ENCODE results near the gene TNFSF18. TPM values are rescaled to one million over a fixed set of nuclear protein-coding genes. Genes with fewer than 3 reads are reported as not detected.

The TNFSF18 gene
- total and polyA plus RNA-seq, 10 of the 15 experiments (the other 5 are each of a cell fraction or from before 2014, with no cell fraction given), result not detected

DNA sequence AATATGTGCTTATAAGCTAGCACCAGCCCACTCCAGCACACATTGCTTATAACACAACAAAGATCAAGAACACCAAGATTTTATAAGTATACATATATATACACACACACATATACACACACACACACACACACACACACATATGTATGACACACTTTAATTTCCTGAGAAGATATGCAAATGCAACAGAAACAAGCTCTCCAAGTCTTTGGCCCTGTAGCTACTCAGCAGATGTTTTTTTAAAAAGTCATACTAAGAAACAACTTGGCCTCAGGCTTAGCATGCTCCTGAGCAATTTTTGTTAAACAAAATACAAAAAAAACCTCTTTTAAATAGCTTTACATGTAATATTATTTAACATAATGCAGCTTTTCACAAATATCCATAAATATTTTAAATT is 11.1 kb downstream of the TNFSF18 start:
- CTCF ChIA-PET, result interaction anchor here (1.2 to 1.9 kb wide), 3 partner anchors 11 to 163 kb away, joined by 3 to 5 read pairs (median 4); partner anchors contain the start of gene TNFSF18
- intact Hi-C loops (cut with micrococcal nuclease; ENCODE audit: unreplicated experiment) (no loop called here), in situ Hi-C loops (cut with MboI) (no loop called here)
- no TSS peak for BruUV-seq (replicated peaks)
- TF ChIP-seq, protein P1, sequence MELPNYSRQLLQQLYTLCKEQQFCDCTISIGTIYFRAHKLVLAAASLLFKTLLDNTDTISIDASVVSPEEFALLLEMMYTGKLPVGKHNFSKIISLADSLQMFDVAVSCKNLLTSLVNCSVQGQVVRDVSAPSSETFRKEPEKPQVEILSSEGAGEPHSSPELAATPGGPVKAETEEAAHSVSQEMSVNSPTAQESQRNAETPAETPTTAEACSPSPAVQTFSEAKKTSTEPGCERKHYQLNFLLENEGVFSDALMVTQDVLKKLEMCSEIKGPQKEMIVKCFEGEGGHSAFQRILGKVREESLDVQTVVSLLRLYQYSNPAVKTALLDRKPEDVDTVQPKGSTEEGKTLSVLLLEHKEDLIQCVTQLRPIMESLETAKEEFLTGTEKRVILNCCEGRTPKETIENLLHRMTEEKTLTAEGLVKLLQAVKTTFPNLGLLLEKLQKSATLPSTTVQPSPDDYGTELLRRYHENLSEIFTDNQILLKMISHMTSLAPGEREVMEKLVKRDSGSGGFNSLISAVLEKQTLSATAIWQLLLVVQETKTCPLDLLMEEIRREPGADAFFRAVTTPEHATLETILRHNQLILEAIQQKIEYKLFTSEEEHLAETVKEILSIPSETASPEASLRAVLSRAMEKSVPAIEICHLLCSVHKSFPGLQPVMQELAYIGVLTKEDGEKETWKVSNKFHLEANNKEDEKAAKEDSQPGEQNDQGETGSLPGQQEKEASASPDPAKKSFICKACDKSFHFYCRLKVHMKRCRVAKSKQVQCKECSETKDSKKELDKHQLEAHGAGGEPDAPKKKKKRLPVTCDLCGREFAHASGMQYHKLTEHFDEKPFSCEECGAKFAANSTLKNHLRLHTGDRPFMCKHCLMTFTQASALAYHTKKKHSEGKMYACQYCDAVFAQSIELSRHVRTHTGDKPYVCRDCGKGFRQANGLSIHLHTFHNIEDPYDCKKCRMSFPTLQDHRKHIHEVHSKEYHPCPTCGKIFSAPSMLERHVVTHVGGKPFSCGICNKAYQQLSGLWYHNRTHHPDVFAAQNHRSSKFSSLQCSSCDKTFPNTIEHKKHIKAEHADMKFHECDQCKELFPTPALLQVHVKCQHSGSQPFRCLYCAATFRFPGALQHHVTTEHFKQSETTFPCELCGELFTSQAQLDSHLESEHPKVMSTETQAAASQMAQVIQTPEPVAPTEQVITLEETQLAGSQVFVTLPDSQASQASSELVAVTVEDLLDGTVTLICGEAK (IDR thresholded peaks at IDR 0.05; ENCODE audit: borderline replicate concordance), result no peak
- TF ChIP-seq SMC3 (IDR thresholded peaks at IDR 0.05; ENCODE audit: borderline replicate concordance, low read length) (no peak), YY1 (IDR thresholded peaks at IDR 0.05; ENCODE audit: low read depth, low read length) (no peak), ATF7 (IDR thresholded peaks at IDR 0.05; ENCODE audit: low read depth) (no peak)
- TF ChIP-seq, protein P2, sequence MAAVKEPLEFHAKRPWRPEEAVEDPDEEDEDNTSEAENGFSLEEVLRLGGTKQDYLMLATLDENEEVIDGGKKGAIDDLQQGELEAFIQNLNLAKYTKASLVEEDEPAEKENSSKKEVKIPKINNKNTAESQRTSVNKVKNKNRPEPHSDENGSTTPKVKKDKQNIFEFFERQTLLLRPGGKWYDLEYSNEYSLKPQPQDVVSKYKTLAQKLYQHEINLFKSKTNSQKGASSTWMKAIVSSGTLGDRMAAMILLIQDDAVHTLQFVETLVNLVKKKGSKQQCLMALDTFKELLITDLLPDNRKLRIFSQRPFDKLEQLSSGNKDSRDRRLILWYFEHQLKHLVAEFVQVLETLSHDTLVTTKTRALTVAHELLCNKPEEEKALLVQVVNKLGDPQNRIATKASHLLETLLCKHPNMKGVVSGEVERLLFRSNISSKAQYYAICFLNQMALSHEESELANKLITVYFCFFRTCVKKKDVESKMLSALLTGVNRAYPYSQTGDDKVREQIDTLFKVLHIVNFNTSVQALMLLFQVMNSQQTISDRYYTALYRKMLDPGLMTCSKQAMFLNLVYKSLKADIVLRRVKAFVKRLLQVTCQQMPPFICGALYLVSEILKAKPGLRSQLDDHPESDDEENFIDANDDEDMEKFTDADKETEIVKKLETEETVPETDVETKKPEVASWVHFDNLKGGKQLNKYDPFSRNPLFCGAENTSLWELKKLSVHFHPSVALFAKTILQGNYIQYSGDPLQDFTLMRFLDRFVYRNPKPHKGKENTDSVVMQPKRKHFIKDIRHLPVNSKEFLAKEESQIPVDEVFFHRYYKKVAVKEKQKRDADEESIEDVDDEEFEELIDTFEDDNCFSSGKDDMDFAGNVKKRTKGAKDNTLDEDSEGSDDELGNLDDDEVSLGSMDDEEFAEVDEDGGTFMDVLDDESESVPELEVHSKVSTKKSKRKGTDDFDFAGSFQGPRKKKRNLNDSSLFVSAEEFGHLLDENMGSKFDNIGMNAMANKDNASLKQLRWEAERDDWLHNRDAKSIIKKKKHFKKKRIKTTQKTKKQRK (IDR thresholded peaks at IDR 0.05; ENCODE audit: low read depth, low read length), result no peak
- Histone ChIP-seq H3K27me3 (replicated peaks in 1 of 2; ENCODE audit: control insufficient read depth in 2 of 2, insufficient read depth in 2 of 2, low read length in 1 of 2) (no peaks in the 10 kb centered on the region; a peak in 1 of 4 replicates), H2AFZ (ENCODE audit: control insufficient read depth, low read depth, low read length) (no peak overlapping the region), H3K9me3 (replicated peaks; ENCODE audit: control insufficient read depth, insufficient read depth, low read length) (no peaks in the 10 kb centered on the region), H3K36me3 (ENCODE audit: control insufficient read depth in 2 of 2, insufficient read depth in 2 of 2, low read length in 1 of 2) (no peaks in the 10 kb centered on the region), H3K4me3 (no peak overlapping the region), H3K9ac (ENCODE audit: control insufficient read depth, insufficient read depth, low read length) (no peak overlapping the region), H3K4me2 (ENCODE audit: control insufficient read depth, insufficient read depth) (no peak overlapping the region), H4K20me1 (ENCODE audit: control insufficient read depth, insufficient read depth) (no peaks in the 10 kb centered on the region), H3K4me1 (ENCODE audit: control insufficient read depth, insufficient read depth, low read length) (peaks cover 7% of the 10 kb centered on the region), H3K27ac (ENCODE audit: control insufficient read depth, insufficient read depth) (no peak overlapping the region), H3K79me2 (ENCODE audit: control insufficient read depth, insufficient read depth, low read length) (no peaks in the 10 kb centered on the region)
- ATAC-seq (no peak), DNase-seq (ENCODE audit: low read depth, low spot score) (no peak), FAIRE-seq (no peak)
- RAD21 ChIA-PET (ENCODE audit: unreplicated experiment), result interaction anchor here (0.6 to 1.3 kb wide), 2 partner anchors 163 to 214 kb away, joined by 3 to 4 read pairs; no protein-coding TSS in a partner anchor
- SMC1A ChIA-PET (ENCODE audit: uncharacterized antibody, unreplicated experiment), result interaction anchor here (0.6 to 3.5 kb wide), 11 partner anchors 9 to 295 kb away, joined by 3 to 12 read pairs (median 4); partner anchors contain the start of gene TNFSF18
- POLR2A ChIA-PET, result no interaction called here

All from GM12878 (cell line).